Gastrocnemius medialis (tissue), 4 donors: Measurements from ENCODE around the gene CXorf66.

Experiments used
- CTCF ChIP-seq, 5 experiments: fragments of 450-650 bp in 3 of 5; fragments of 200-600 bp in 2 of 5; sonication (generic) in 2 of 5; IDR thresholded peaks in 4 of 5; conservative IDR thresholded peaks in 1 of 5; 1 replicate in 4 of 5; 2 replicates in 1 of 5; pipeline ENCODE4 v1.5.1; 2016 to 2019; ENCODE audit warnings: antibody characterized with exemption in 5 of 5, mild to moderate bottlenecking in 3 of 5, moderate library complexity in 3 of 5
- POLR2A ChIP-seq, 2 donors: fragments of 450-650 bp; IDR thresholded peaks; one replicate each; pipeline ENCODE4 v1.6.1; 2017; ENCODE audit warnings: antibody characterized with exemption in 2 of 2, mild to moderate bottlenecking in 2 of 2, moderate library complexity in 2 of 2

- TF ChIP-seq CTCF (IDR thresholded peaks at IDR 0.05 in 4 of 5, conservative IDR thresholded peaks at IDR 0.05 in 1 of 5): no peak
- no peak for TF ChIP-seq POLR2A (IDR thresholded peaks at IDR 0.05)
Observed at GRCh38 chrX:139945075-139945474, 20.2 kb downstream of the CXorf66 start.
